K562 (cell line): ENCODE results near the gene ZNF563. TPM values are rescaled to one million over a fixed set of nuclear protein-coding genes. Genes with fewer than 3 reads are reported as not detected.

Source experiments
- BRCA1 ChIP-seq, 2 experiments: fragments of 450-650 bp in 1 of 2; sonication (generic) in 1 of 2; formaldehyde crosslinking in 1 of 2; IDR thresholded peaks; 2 replicates each; pipeline versions ENCODE4 v1.5.0 to v1.6.1; 2017 to 2020; ENCODE audit warnings: mild to moderate bottlenecking in 1 of 2, missing genetic modification reagents in 1 of 2
- E2F6 ChIP-seq, 2 experiments: IDR thresholded peaks; 2 replicates each; pipeline ENCODE4 v1.6.1; 2011; ENCODE audit warnings: borderline replicate concordance in 1 of 2, control low read depth in 1 of 2, low read depth in 1 of 2, low read length in 1 of 2, mild to moderate bottlenecking in 1 of 2, mixed read lengths in 1 of 2, moderate library complexity in 1 of 2; ENCODE audit not compliant: insufficient read depth in 1 of 2, insufficient read length in 1 of 2, poor library complexity in 1 of 2, severe bottlenecking in 1 of 2; ENCODE audit errors: extremely low read depth in 1 of 2
- FOXJ2 ChIP-seq: fragments of 200-800 bp; sonication (Bioruptor generic); IDR thresholded peaks from 2 replicates; pipeline ENCODE4 v1.6.1; 2016; ENCODE audit warnings: missing genetic modification characterization, missing compliant biosample characterization
- NELFE ChIP-seq: IDR thresholded peaks from 2 replicates; pipeline ENCODE4 v1.6.1; 2011; ENCODE audit warnings: mild to moderate bottlenecking; ENCODE audit not compliant: insufficient read depth, insufficient read length
- RBM14 ChIP-seq: fragments of 200-400 bp; formaldehyde crosslinking; IDR thresholded peaks from 2 replicates; pipeline ENCODE4 v1.6.1; 2018; ENCODE audit warnings: low read depth, mild to moderate bottlenecking, low read length, moderate library complexity, borderline replicate concordance; ENCODE audit not compliant: insufficient read depth
- SPI1 ChIP-seq: IDR thresholded peaks from 2 replicates; pipeline ENCODE4 v1.6.1; 2011; ENCODE audit warnings: low read depth, low read length, control low read depth, borderline replicate concordance
- TRIM28 ChIP-seq: fragments of 450-650 bp; IDR thresholded peaks from 2 replicates; pipeline ENCODE4 v1.6.1; 2017
- ZNF175 ChIP-seq: fragments of 200-800 bp; sonication (Bioruptor generic); IDR thresholded peaks from 2 replicates; pipeline ENCODE4 v1.6.1; 2016; ENCODE audit warnings: low read depth, mild to moderate bottlenecking, missing genetic modification characterization, missing compliant biosample characterization
- ZNF239 ChIP-seq: fragments of 250-450 bp; sonication (Bioruptor Pico); IDR thresholded peaks from 2 replicates; pipeline ENCODE4 v1.4.0; 2020; ENCODE audit warnings: mild to moderate bottlenecking
- ZNF354B ChIP-seq: fragments of 250-450 bp; sonication (Bioruptor Pico); IDR thresholded peaks from 2 replicates; pipeline ENCODE4 v1.4.0; 2020
- ZNF384 ChIP-seq: IDR thresholded peaks from 2 replicates; pipeline ENCODE4 v1.6.1; 2012; ENCODE audit warnings: low read depth, low read length, improper control_type of control experiment
- ZNF75A ChIP-seq: fragments of 450-650 bp; formaldehyde crosslinking; IDR thresholded peaks from 2 replicates; pipeline ENCODE4 v1.4.0; 2020; ENCODE audit warnings: mild to moderate bottlenecking
- ZZZ3 ChIP-seq: fragments of 450-650 bp; IDR thresholded peaks from 2 replicates; pipeline ENCODE4 v1.6.1; 2016; ENCODE audit warnings: antibody characterized with exemption, mild to moderate bottlenecking, moderate library complexity
- polyA plus RNA-seq, 8 experiments: library from polyadenylated mRNA; depleted of rRNA in 4 of 8; stranded (reverse) in 5 of 8; unstranded in 3 of 8; fragments of >200 nt; fragmentation: Nextera tagmentation in 2 of 8; fragmentation: Illumina TruSeq in 1 of 8; extraction: Ambion mirVana in 2 of 8; extraction: Trizol in 1 of 8; gene quantifications; 2 replicates each; pipeline versions ENCODE4 v1.2.1 to v1.2.3, GENCODE V29; 2011 to 2014; ENCODE audit warnings: inconsistent platforms in 1 of 8, missing spikeins in 1 of 8
- total RNA-seq, 7 experiments: library from RNA; depleted of rRNA in 6 of 7; stranded (reverse); fragments of >200 nt in 6 of 7; fragmentation: Illumina TruSeq in 2 of 7; extraction: Trizol in 2 of 7; gene quantifications; 2 replicates each; pipeline versions ENCODE4 v1.2.1 to v1.2.3, GENCODE V29; 2011 to 2021; ENCODE audit warnings: low replicate concordance in 1 of 7
- TF ChIP-seq, protein P1 (sequence below), 2 experiments: fragments of 450-650 bp; formaldehyde crosslinking in 1 of 2; IDR thresholded peaks; 2 replicates each; pipeline versions ENCODE4 v1.4.0 to v1.6.1; 2014 to 2020; ENCODE audit warnings: mild to moderate bottlenecking in 2 of 2, borderline replicate concordance in 1 of 2, low read depth in 1 of 2
- TF ChIP-seq, protein P2 (sequence below): fragments of 250-450 bp; sonication (Bioruptor Pico); IDR thresholded peaks from 2 replicates; pipeline ENCODE4 v1.4.0; 2020; ENCODE audit warnings: borderline replicate concordance

Gene ZNF563
- total and polyA plus RNA-seq, 9 of the 15 experiments (the other 6 are each of a cell fraction or from before 2014, with no cell fraction given) = 0.37 to 2.9 (median 0.74) TPM

GRCh38 chr19:12294249-12295158 lies 38.9 kb downstream of the ZNF563 start, which contains the start of gene ZNF44 (continued):
- TF ChIP-seq FOXJ2 = no peak
- no peak for TF ChIP-seq ZZZ3
- TF ChIP-seq NELFE = no peak
- TF ChIP-seq ZNF354B (CRISPR knock-in tag) = no peak
- TF ChIP-seq ZNF75A (CRISPR knock-in tag) = no peak
- TF ChIP-seq, protein P1, sequence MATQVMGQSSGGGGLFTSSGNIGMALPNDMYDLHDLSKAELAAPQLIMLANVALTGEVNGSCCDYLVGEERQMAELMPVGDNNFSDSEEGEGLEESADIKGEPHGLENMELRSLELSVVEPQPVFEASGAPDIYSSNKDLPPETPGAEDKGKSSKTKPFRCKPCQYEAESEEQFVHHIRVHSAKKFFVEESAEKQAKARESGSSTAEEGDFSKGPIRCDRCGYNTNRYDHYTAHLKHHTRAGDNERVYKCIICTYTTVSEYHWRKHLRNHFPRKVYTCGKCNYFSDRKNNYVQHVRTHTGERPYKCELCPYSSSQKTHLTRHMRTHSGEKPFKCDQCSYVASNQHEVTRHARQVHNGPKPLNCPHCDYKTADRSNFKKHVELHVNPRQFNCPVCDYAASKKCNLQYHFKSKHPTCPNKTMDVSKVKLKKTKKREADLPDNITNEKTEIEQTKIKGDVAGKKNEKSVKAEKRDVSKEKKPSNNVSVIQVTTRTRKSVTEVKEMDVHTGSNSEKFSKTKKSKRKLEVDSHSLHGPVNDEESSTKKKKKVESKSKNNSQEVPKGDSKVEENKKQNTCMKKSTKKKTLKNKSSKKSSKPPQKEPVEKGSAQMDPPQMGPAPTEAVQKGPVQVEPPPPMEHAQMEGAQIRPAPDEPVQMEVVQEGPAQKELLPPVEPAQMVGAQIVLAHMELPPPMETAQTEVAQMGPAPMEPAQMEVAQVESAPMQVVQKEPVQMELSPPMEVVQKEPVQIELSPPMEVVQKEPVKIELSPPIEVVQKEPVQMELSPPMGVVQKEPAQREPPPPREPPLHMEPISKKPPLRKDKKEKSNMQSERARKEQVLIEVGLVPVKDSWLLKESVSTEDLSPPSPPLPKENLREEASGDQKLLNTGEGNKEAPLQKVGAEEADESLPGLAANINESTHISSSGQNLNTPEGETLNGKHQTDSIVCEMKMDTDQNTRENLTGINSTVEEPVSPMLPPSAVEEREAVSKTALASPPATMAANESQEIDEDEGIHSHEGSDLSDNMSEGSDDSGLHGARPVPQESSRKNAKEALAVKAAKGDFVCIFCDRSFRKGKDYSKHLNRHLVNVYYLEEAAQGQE (IDR thresholded peaks at IDR 0.05; ENCODE audit: borderline replicate concordance) = peak; percentile 97
- TF ChIP-seq, protein P1 (CRISPR knock-in tag; IDR thresholded peaks at IDR 0.05; ENCODE audit: low read depth) = no peak
- TF ChIP-seq ZNF384 = no peak
- TF ChIP-seq RBM14 = peak; percentile 82; the same call in 1 of the 2 replicates
- no peak for TF ChIP-seq TRIM28
- TF ChIP-seq BRCA1 (IDR thresholded peaks at IDR 0.05) = no peak
- TF ChIP-seq BRCA1 (CRISPR knock-in tag; IDR thresholded peaks at IDR 0.05) = no peak
- no peak for TF ChIP-seq ZNF239
- no peak for TF ChIP-seq E2F6 (IDR thresholded peaks at IDR 0.05; ENCODE audit: borderline replicate concordance in 1 of 2, extremely low read depth in 1 of 2, insufficient read depth in 1 of 2, insufficient read length in 1 of 2, low read depth in 1 of 2, low read length in 1 of 2, poor library complexity in 1 of 2, severe bottlenecking in 1 of 2)
- TF ChIP-seq, protein P2, sequence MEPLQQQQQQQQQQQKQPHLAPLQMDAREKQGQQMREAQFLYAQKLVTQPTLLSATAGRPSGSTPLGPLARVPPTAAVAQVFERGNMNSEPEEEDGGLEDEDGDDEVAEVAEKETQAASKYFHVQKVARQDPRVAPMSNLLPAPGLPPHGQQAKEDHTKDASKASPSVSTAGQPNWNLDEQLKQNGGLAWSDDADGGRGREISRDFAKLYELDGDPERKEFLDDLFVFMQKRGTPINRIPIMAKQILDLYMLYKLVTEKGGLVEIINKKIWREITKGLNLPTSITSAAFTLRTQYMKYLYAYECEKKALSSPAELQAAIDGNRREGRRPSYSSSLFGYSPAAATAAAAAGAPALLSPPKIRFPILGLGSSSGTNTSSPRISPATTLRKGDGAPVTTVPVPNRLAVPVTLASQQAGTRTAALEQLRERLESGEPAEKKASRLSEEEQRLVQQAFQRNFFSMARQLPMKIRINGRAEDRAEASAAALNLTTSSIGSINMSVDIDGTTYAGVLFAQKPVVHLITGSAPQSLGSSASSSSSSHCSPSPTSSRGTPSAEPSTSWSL (CRISPR knock-in tag) = no peak
- no peak for TF ChIP-seq ZNF175
- TF ChIP-seq SPI1 = peak; percentile 61; the same call in 1 of the 2 replicates
